A549 treated with CpdA at 1 μM for 4 hours (cell line): ENCODE data around the gene GOLGA8Q. TPM values are rescaled to one million over a fixed set of nuclear protein-coding genes. Genes with fewer than 3 reads are reported as not detected.

ENCODE experiments used
- total RNA-seq: library from RNA; stranded (reverse); fragments of 200-300 nt; extraction: Qiagen RNA extraction; gene quantifications from 5 replicates; pipeline ENCODE4 v1.2.3, GENCODE V29; 2022; ENCODE audit warnings: low read depth

The GOLGA8Q gene, protein sequence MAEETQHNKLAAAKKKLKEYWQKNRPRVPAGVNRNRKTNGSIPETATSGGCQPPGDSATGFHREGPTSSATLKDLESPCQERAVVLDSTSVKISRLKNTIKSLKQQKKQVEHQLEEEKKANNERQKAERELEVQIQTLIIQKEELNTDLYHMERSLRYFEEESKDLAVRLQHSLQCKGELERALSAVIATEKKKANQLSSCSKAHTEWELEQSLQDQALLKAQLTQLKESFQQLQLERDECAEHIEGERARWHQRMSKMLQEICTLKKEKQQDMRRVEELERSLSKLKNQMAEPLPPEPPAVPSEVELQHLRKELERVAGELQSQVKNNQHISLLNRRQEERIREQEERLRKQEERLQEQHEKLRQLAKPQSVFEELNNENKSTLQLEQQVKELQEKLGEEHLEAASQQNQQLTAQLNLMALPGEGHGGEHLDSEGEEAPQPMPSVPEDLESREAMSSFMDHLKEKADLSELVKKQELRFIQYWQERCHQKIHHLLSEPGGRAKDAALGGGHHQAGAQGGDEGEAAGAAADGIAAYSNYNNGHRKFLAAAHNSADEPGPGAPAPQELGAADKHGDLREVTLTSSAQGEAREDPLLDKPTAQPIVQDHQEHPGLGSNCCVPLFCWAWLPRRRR
- 0.10 to 0.38 TPM in 2 of 5 replicates, not detected in the others for total RNA-seq

GRCh38 chr15:30551750-30552149, at the start of gene GOLGA8Q:
Gene GOLGA8Q (plus strand): TSS chr15:30552050. CDS start chr15:30552078, 28 bp downstream.

GRCh38 chr15:30603796-30604195, 51.9 kb downstream of the GOLGA8Q start, which contains the start of gene GOLGA8H:
Gene GOLGA8H (plus strand): TSS chr15:30604028. CDS start chr15:30604126, 98 bp downstream.

Other genes with a start within 250 kb of the GOLGA8Q start
- gene CHRFAM7A, start 158.5 kb upstream of the GOLGA8Q start, total RNA-seq: 3.8 to 7.0 TPM (median 5.1 TPM) in 5 replicates
- 0.11 to 0.28 TPM (median 0.22 TPM) in 5 replicates for gene GOLGA8R, start 137.8 kb upstream of the GOLGA8Q start, total RNA-seq
- gene GOLGA8H, start 52.0 kb downstream of the GOLGA8Q start, total RNA-seq: 1.3 to 3.9 TPM (median 2.5 TPM) in 5 replicates